ENCODE data around the gene TNFSF12. TPM values are rescaled to one million over a fixed set of nuclear protein-coding genes. Genes with fewer than 3 reads are reported as not detected.
A peak's percentile ranks its signal among the peaks of the same experiment; 100 is the strongest.

The TNFSF12 gene
- total and polyA plus RNA-seq, 2 donors from 2014 or later: 48.0 to 61.8 TPM

DNA sequence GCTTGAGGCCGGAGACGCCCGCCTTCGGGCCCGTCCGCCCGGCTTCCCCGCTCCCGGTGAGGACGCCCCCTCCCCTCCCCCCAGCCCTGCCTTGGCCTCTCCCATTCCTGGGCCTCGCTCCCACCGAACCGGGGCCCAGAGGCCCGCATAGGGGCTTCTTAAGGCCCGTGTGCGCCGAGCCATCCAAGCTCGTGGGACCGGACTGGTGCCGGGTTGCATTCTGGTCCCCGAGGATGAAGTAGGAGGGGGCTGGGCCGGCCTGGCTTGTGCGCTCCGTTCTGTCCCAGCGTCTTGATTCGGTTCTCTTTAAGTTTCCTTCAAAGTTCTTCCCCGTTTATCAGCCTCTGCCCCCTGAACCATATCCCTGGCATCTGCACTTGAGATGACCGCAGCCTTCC, 13.3 kb downstream of the TNFSF12 start:
- intact Hi-C loops (cut with DNase I): no loop called here
- peaks cover 6 to 25% (median 10%) of the 10 kb centered on the region in 3 donors for H3K36me3 ChIP-seq (ENCODE audit: control insufficient read depth in 2 of 3, insufficient read depth in 3 of 3, low read length in 3 of 3)
- peak in 1 of 5 donors; percentile 39 for DNase-seq
- peak overlapping the region; percentile 20 to 83 (median 52) for H3K9ac ChIP-seq (ENCODE audit: low read length in 3 of 3)
- H3K27me3 ChIP-seq (ENCODE audit: control insufficient read depth, insufficient read depth, low read length): no peaks in the 10 kb centered on the region
- TF ChIP-seq, protein P1, sequence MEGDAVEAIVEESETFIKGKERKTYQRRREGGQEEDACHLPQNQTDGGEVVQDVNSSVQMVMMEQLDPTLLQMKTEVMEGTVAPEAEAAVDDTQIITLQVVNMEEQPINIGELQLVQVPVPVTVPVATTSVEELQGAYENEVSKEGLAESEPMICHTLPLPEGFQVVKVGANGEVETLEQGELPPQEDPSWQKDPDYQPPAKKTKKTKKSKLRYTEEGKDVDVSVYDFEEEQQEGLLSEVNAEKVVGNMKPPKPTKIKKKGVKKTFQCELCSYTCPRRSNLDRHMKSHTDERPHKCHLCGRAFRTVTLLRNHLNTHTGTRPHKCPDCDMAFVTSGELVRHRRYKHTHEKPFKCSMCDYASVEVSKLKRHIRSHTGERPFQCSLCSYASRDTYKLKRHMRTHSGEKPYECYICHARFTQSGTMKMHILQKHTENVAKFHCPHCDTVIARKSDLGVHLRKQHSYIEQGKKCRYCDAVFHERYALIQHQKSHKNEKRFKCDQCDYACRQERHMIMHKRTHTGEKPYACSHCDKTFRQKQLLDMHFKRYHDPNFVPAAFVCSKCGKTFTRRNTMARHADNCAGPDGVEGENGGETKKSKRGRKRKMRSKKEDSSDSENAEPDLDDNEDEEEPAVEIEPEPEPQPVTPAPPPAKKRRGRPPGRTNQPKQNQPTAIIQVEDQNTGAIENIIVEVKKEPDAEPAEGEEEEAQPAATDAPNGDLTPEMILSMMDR (IDR thresholded peaks at IDR 0.05; ENCODE audit: borderline replicate concordance, extremely low read depth, insufficient read depth): no peak
- no peak for FAIRE-seq
- H3K9me3 ChIP-seq (ENCODE audit: control insufficient read depth in 2 of 3, insufficient read depth in 1 of 3, low read length in 3 of 3): no peaks in the 10 kb centered on the region
- peak overlapping the region; percentile 53 to 86 (median 65) for H3K4me3 ChIP-seq (ENCODE audit: low read length in 3 of 3)
- peak overlapping the region; percentile 80 to 94 for H3K27ac ChIP-seq (ENCODE audit: low read depth in 2 of 2, low read length in 2 of 2)
- H3K4me1 ChIP-seq (ENCODE audit: control insufficient read depth in 2 of 3, insufficient read depth in 2 of 3, low read depth in 1 of 3, low read length in 3 of 3): peaks cover 3 to 47% (median 35%) of the 10 kb centered on the region in 3 donors

- intact Hi-C loops (cut with DNase I): no loop called here
- H3K4me1 ChIP-seq (ENCODE audit: control insufficient read depth in 2 of 3, insufficient read depth in 2 of 3, low read depth in 1 of 3, low read length in 3 of 3): peaks cover 3 to 38% (median 26%) of the 10 kb centered on the region in 3 donors
These were observed 14.4 kb downstream of the TNFSF12 start for GRCh38 chr17:7563115-7563869.

DNA sequence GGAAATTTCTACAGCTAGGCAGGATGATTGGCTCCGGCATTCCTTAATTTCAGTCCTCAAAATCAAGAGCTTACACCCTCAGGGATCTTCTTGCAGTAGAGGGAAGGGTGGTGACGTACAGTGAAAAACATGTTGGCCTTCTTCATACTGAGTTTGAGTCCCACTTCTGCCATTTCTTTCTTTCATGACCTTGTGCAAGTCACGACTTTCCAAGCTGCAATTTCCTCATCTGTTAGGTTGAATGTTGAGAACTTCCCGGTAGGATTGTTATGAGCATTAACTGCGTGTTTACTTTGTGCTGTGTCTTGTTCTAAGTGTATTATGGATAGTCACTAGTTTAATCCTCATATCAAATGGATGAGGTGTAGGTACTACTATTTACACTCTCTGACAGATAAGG, 20.7 kb downstream of the TNFSF12 start:
- Histone ChIP-seq H3K36me3 (ENCODE audit: control insufficient read depth in 2 of 3, insufficient read depth in 3 of 3, low read length in 3 of 3) (peaks cover 12 to 40% (median 21%) of the 10 kb centered on the region in 3 donors), H3K9ac (ENCODE audit: low read length in 3 of 3) (no peak overlapping the region), H3K4me3 (ENCODE audit: low read length in 3 of 3) (no peak overlapping the region), H3K27me3 (ENCODE audit: control insufficient read depth, insufficient read depth, low read length) (no peaks in the 10 kb centered on the region), H3K9me3 (ENCODE audit: control insufficient read depth in 2 of 3, insufficient read depth in 1 of 3, low read length in 3 of 3) (no peaks in the 10 kb centered on the region), H3K27ac (ENCODE audit: low read depth in 2 of 2, low read length in 2 of 2) (no peak overlapping the region), H3K4me1 (ENCODE audit: control insufficient read depth in 2 of 3, insufficient read depth in 2 of 3, low read depth in 1 of 3, low read length in 3 of 3) (peaks cover 4 to 10% (median 6%) of the 10 kb centered on the region in 3 donors)
- FAIRE-seq: no peak
- no peak for DNase-seq
- intact Hi-C loops (cut with DNase I): no loop called here
- TF ChIP-seq, protein P1 (IDR thresholded peaks at IDR 0.05; ENCODE audit: borderline replicate concordance, extremely low read depth, insufficient read depth): no peak

More at GRCh38 chr17:7563115-7563869, 14.4 kb downstream of the TNFSF12 start:
- H3K36me3 ChIP-seq (ENCODE audit: control insufficient read depth in 2 of 3, insufficient read depth in 3 of 3, low read length in 3 of 3): peaks cover 6 to 25% (median 10%) of the 10 kb centered on the region in 3 donors
- no peak overlapping the region for H3K27ac ChIP-seq (ENCODE audit: low read depth in 2 of 2, low read length in 2 of 2)
- H3K9ac ChIP-seq (ENCODE audit: low read length in 3 of 3): no peak overlapping the region
- no peaks in the 10 kb centered on the region for H3K27me3 ChIP-seq (ENCODE audit: control insufficient read depth, insufficient read depth, low read length)
- H3K9me3 ChIP-seq (ENCODE audit: control insufficient read depth in 2 of 3, insufficient read depth in 1 of 3, low read length in 3 of 3): no peaks in the 10 kb centered on the region
- peak overlapping the region in 1 of 3 donors; percentile 86 for H3K4me3 ChIP-seq (ENCODE audit: low read length in 3 of 3)
- TF ChIP-seq, protein P1 (IDR thresholded peaks at IDR 0.05; ENCODE audit: borderline replicate concordance, extremely low read depth, insufficient read depth): no peak
- no peak for FAIRE-seq
- no peak for DNase-seq
